Measurements from ENCODE around the gene NOS1AP.

The NOS1AP gene

GRCh38 chr1:162404550-162405160 lies 335.2 kb downstream of the NOS1AP start:
- Histone ChIP-seq H3K9me3 (no peaks in the 10 kb centered on the region), H3K27me3 (no peaks in the 10 kb centered on the region), H3K4me3 (no peak overlapping the region), H3K27ac (no peak overlapping the region), H3K36me3 (no peaks in the 10 kb centered on the region), H3K4me1 (no peaks in the 10 kb centered on the region)
- DNase-seq: no peak
- TF ChIP-seq, protein P1, sequence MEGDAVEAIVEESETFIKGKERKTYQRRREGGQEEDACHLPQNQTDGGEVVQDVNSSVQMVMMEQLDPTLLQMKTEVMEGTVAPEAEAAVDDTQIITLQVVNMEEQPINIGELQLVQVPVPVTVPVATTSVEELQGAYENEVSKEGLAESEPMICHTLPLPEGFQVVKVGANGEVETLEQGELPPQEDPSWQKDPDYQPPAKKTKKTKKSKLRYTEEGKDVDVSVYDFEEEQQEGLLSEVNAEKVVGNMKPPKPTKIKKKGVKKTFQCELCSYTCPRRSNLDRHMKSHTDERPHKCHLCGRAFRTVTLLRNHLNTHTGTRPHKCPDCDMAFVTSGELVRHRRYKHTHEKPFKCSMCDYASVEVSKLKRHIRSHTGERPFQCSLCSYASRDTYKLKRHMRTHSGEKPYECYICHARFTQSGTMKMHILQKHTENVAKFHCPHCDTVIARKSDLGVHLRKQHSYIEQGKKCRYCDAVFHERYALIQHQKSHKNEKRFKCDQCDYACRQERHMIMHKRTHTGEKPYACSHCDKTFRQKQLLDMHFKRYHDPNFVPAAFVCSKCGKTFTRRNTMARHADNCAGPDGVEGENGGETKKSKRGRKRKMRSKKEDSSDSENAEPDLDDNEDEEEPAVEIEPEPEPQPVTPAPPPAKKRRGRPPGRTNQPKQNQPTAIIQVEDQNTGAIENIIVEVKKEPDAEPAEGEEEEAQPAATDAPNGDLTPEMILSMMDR (IDR thresholded peaks at IDR 0.05): no peak
- intact Hi-C loops (cut with DNase I; ENCODE audit: low total_unique reads): no loop called here

GRCh38 chr1:162405800-162406199 lies 336.3 kb downstream of the NOS1AP start:
- no peaks in the 10 kb centered on the region for H3K9me3 ChIP-seq
- H3K27ac ChIP-seq: no peak overlapping the region
- TF ChIP-seq, protein P1 (IDR thresholded peaks at IDR 0.05): no peak
- H3K36me3 ChIP-seq: no peaks in the 10 kb centered on the region
- no peak for DNase-seq
- H3K27me3 ChIP-seq: no peaks in the 10 kb centered on the region
- intact Hi-C loops (cut with DNase I; ENCODE audit: low total_unique reads): no loop called here
- H3K4me1 ChIP-seq: no peaks in the 10 kb centered on the region
- H3K4me3 ChIP-seq: no peak overlapping the region

GRCh38 chr1:162406811-162407210 lies 337.3 kb downstream of the NOS1AP start:
- Histone ChIP-seq H3K27me3 (peaks cover 0 to 4% of the 10 kb centered on the region in 2 donors), H3K36me3 (no peaks in the 10 kb centered on the region), H3K4me1 (no peaks in the 10 kb centered on the region), H3K27ac (no peak overlapping the region), H3K9me3 (no peaks in the 10 kb centered on the region), H3K4me3 (no peak overlapping the region)
- no peak for DNase-seq
- intact Hi-C loops (cut with DNase I; ENCODE audit: low total_unique reads): no loop called here
- TF ChIP-seq, protein P1 (IDR thresholded peaks at IDR 0.05): no peak

DNA sequence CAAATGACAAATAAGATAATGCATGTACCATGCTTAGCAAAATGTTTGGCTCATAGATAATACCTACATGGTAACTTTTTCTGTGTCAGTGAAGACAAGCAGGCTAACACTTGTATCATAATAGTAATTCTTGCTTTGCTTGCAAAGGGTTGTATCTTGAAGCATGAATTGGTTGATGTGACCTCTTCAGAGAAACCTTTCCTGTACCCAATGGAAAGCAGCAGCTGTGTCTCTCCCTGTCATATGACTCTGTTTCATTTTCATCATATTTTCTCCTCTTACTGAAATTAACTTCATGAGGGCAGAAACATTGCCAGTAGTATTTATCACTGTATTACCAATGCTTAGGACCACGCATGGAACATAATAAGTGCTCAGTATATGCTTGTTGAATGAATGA lies 338.0 kb downstream of the NOS1AP start:
- Histone ChIP-seq H3K36me3 (no peaks in the 10 kb centered on the region), H3K27ac (no peak overlapping the region), H3K9me3 (no peaks in the 10 kb centered on the region), H3K4me3 (no peak overlapping the region), H3K4me1 (no peaks in the 10 kb centered on the region), H3K27me3 (peaks cover 0 to 9% of the 10 kb centered on the region in 2 donors)
- DNase-seq: no peak
- TF ChIP-seq, protein P1 (IDR thresholded peaks at IDR 0.05): no peak
- intact Hi-C loops (cut with DNase I; ENCODE audit: low total_unique reads): no loop called here

DNA sequence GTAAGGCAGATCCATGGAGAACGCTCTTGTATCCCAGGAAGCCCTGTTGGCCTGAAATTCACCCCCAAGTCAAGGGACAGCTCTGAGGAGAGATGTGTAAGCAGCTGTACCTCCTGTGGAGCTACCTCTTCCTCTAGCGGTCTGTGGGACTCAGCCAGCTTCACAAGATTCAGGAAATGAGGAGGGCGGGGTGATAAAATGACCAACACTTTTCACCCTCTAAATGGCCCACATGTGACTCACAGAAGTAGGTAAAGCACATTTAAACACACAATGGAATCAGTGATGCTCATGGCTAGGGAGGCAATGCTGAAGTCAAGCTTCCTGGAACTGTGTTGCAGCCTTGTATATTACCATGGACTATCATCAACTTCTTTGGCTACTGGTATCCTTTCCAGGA lies 342.5 kb downstream of the NOS1AP start, which contains the start of gene SH2D1B:
SH2D1B (minus strand) TSS at position 135 of the 400 bp plus-strand sequence; CDS start at position 15, 120 bp downstream.
- TF ChIP-seq, protein P1 (IDR thresholded peaks at IDR 0.05): no peak
- no peak within 1 kb of the TSS for H3K27ac ChIP-seq

More for the DNA sequence above, 342.5 kb downstream of the NOS1AP start, which contains the start of gene SH2D1B:
- Histone ChIP-seq H3K4me3 (no peak within 1 kb of the TSS), H3K9me3 (no peaks in the 10 kb centered on the region), H3K36me3 (no peaks in the 10 kb centered on the region), H3K4me1 (no peaks in the 10 kb centered on the region), H3K27me3 (peaks cover 0 to 9% of the 10 kb centered on the region in 2 donors)
- intact Hi-C loops (cut with DNase I; ENCODE audit: low total_unique reads): no loop called here
- no peak for DNase-seq

All from tibial artery (tissue), 4 donors.